IMR-90 (cell line): ENCODE measurements around the gene CLEC3B. TPM values are rescaled to one million over a fixed set of nuclear protein-coding genes. Genes with fewer than 3 reads are reported as not detected.

ENCODE experiments used
- ATAC-seq: fragments of 200-7000 bp; cut with Tn5 transposase; 2 replicates; pipeline ENCODE4 v1.9.1; 2020; ENCODE audit warnings: low read depth, mild to moderate bottlenecking, moderate library complexity
- BruUV-seq: library from RNA; stranded (reverse); fragments of 400-500 nt; replicated peaks from 2 replicates; lab custom pipeline; 2021; lab: Mats Ljungman, UMichigan
- CTCF ChIA-PET: fragments of 300-600 bp; formaldehyde crosslinking; extraction: SDS; loops from one replicate; lab custom pipeline; 2021; ENCODE audit warnings: antibody characterized with exemption; lab: Yijun Ruan, JAX
- POLR2A ChIA-PET: fragments of 300-600 bp; sonication (Branson Sonifier 250); formaldehyde crosslinking; loops from one replicate; lab custom pipeline; 2022; ENCODE audit warnings: antibody characterized with exemption; ENCODE audit not compliant: unreplicated experiment; lab: Charles Lee
- DNase-seq: peaks from one replicate; pipeline ENCODE4 v3.0.0; 2013
- H2AFZ ChIP-seq: replicated peaks from 2 replicates; pipeline ENCODE3; 2013; ENCODE audit warnings: low read length, mild to moderate bottlenecking; ENCODE audit not compliant: poor library complexity
- H2AK5ac ChIP-seq: 2 replicates; pipeline ENCODE4 v1.6.1; 2013; ENCODE audit warnings: low read depth, low read length, inconsistent platforms
- H2AK9ac ChIP-seq: replicated peaks from 2 replicates; pipeline ENCODE3; 2013; ENCODE audit warnings: mild to moderate bottlenecking, low read depth, low read length, moderate library complexity; ENCODE audit not compliant: poor library complexity
- H2BK120ac ChIP-seq: 2 replicates; pipeline ENCODE4 v1.6.1; 2013; ENCODE audit warnings: low read depth, low read length, inconsistent platforms
- H2BK15ac ChIP-seq: 3 replicates; pipeline ENCODE4 v1.6.1; 2013; ENCODE audit warnings: low read depth, low read length, inconsistent platforms
- H2BK20ac ChIP-seq: 2 replicates; pipeline ENCODE4 v1.6.1; 2013; ENCODE audit warnings: low read depth, mild to moderate bottlenecking, inconsistent platforms, low read length, moderate library complexity
- H2BK5ac ChIP-seq: 2 replicates; pipeline ENCODE4 v1.6.1; 2013; ENCODE audit warnings: mild to moderate bottlenecking, low read depth, low read length, inconsistent platforms; ENCODE audit not compliant: poor library complexity, severe bottlenecking
- H3K14ac ChIP-seq: replicated peaks from 2 replicates; pipeline ENCODE4 v1.6.1; 2013; ENCODE audit warnings: low read depth, low read length, inconsistent platforms
- H3K18ac ChIP-seq: 2 replicates; pipeline ENCODE4 v1.6.1; 2013; ENCODE audit warnings: low read depth, low read length, control low read depth
- H3K23ac ChIP-seq: 2 replicates; pipeline ENCODE4 v1.6.1; 2013; ENCODE audit warnings: low read depth, low read length, inconsistent platforms
- H3K27ac ChIP-seq: 2 replicates; pipeline ENCODE4 v1.5.1; 2013; ENCODE audit warnings: mild to moderate bottlenecking, control low read depth, low read length; ENCODE audit not compliant: insufficient read depth
- H3K27me3 ChIP-seq: 2 replicates; pipeline ENCODE4 v1.6.1; 2013; ENCODE audit warnings: low read length; ENCODE audit not compliant: control insufficient read depth, insufficient read depth
- H3K36me3 ChIP-seq: 2 replicates; pipeline ENCODE4 v1.6.1; 2013; ENCODE audit warnings: low read length, mixed read lengths; ENCODE audit not compliant: control insufficient read depth, insufficient read depth
- H3K4ac ChIP-seq: 2 replicates; pipeline ENCODE4 v1.6.1; 2013; ENCODE audit warnings: low read depth, low read length, inconsistent platforms
- H3K4me1 ChIP-seq: 2 replicates; pipeline ENCODE4 v1.6.1; 2013; ENCODE audit warnings: low read length, mixed read lengths; ENCODE audit not compliant: control insufficient read depth, insufficient read depth
- H3K4me2 ChIP-seq: 2 replicates; pipeline ENCODE4 v1.6.1; 2013; ENCODE audit warnings: low read depth, mild to moderate bottlenecking, control low read depth, low read length, moderate library complexity
- H3K4me3 ChIP-seq: 2 replicates; pipeline ENCODE4 v1.5.1; 2013; ENCODE audit warnings: low read depth, mild to moderate bottlenecking, control low read depth, low read length, moderate library complexity; ENCODE audit not compliant: insufficient read depth
- H3K56ac ChIP-seq: 2 replicates; pipeline ENCODE4 v1.6.1; 2013; ENCODE audit warnings: low read length, inconsistent platforms; ENCODE audit not compliant: insufficient read depth; ENCODE audit errors: extremely low read depth
- H3K79me1 ChIP-seq, 2 experiments: 2 replicates each; pipeline ENCODE4 v1.6.1; 2013; ENCODE audit warnings: low read length in 2 of 2, inconsistent platforms in 1 of 2, low read depth in 1 of 2
- H3K9ac ChIP-seq: 2 replicates; pipeline ENCODE4 v1.6.1; 2013; ENCODE audit warnings: low read depth, low read length, control low read depth
- H3K9me1 ChIP-seq: 2 replicates; pipeline ENCODE4 v1.6.1; 2013; ENCODE audit warnings: low read length, inconsistent platforms; ENCODE audit not compliant: insufficient read depth
- H3K9me3 ChIP-seq: 2 replicates; pipeline ENCODE4 v1.6.1; 2013; ENCODE audit warnings: low read length; ENCODE audit not compliant: control insufficient read depth, insufficient read depth
- H4K20me1 ChIP-seq: 2 replicates; pipeline ENCODE4 v1.6.1; 2013; ENCODE audit warnings: low read length, inconsistent platforms; ENCODE audit not compliant: insufficient read depth
- H4K5ac ChIP-seq: 2 replicates; pipeline ENCODE4 v1.6.1; 2013; ENCODE audit warnings: mild to moderate bottlenecking, low read depth, low read length, control low read depth
- H4K8ac ChIP-seq, 2 experiments: 2 replicates each; pipeline ENCODE4 v1.6.1; 2013; ENCODE audit warnings: low read depth in 2 of 2, low read length in 2 of 2, control low read depth in 1 of 2, inconsistent platforms in 1 of 2
- H4K91ac ChIP-seq: 2 replicates; pipeline ENCODE4 v1.6.1; 2013; ENCODE audit warnings: low read depth, low read length, inconsistent platforms; ENCODE audit not compliant: insufficient read depth
- BHLHE40 ChIP-seq: fragments of 150-350 bp; IDR thresholded peaks from 2 replicates; pipeline ENCODE4 v1.6.1; 2016; ENCODE audit warnings: mild to moderate bottlenecking, low read depth, low read length
- CEBPB ChIP-seq: IDR thresholded peaks from 2 replicates; pipeline ENCODE4 v1.6.1; 2012; ENCODE audit warnings: low read depth, low read length, improper control_type of control experiment
- CHD1 ChIP-seq: IDR thresholded peaks from 2 replicates; pipeline ENCODE4 v1.6.1; 2012; ENCODE audit warnings: low read depth, low read length, improper control_type of control experiment
- FOS ChIP-seq: fragments of 150-350 bp; IDR thresholded peaks from 2 replicates; pipeline ENCODE4 v1.6.1; 2016; ENCODE audit warnings: low read depth, low read length
- MAFK ChIP-seq: IDR thresholded peaks from 2 replicates; pipeline ENCODE4 v1.6.1; 2012; ENCODE audit warnings: low read depth, low read length, improper control_type of control experiment
- MAZ ChIP-seq: IDR thresholded peaks from 2 replicates; pipeline ENCODE4 v1.6.1; 2012; ENCODE audit warnings: low read depth, mild to moderate bottlenecking, low read length, improper control_type of control experiment, moderate library complexity, borderline replicate concordance
- MXI1 ChIP-seq: IDR thresholded peaks from 2 replicates; pipeline ENCODE4 v1.6.1; 2012; ENCODE audit warnings: low read depth, mild to moderate bottlenecking, low read length, moderate library complexity, borderline replicate concordance
- NFE2L2 ChIP-seq: fragments of 150-350 bp; IDR thresholded peaks from 2 replicates; pipeline ENCODE4 v1.6.1; 2016; ENCODE audit warnings: low read depth, mild to moderate bottlenecking, low read length
- POLR2A ChIP-seq: IDR thresholded peaks from 2 replicates; pipeline ENCODE4 v1.6.1; 2012; ENCODE audit warnings: mild to moderate bottlenecking, low read depth, low read length
- RAD21 ChIP-seq: IDR thresholded peaks from 2 replicates; pipeline ENCODE4 v1.6.1; 2012; ENCODE audit warnings: low read length, improper control_type of control experiment
- RCOR1 ChIP-seq: IDR thresholded peaks from 2 replicates; pipeline ENCODE4 v1.6.1; 2012; ENCODE audit warnings: mild to moderate bottlenecking, low read length, improper control_type of control experiment; ENCODE audit not compliant: insufficient replicate concordance
- RFX5 ChIP-seq: IDR thresholded peaks from 2 replicates; pipeline ENCODE4 v1.8.0; 2012; ENCODE audit warnings: low read depth, mild to moderate bottlenecking, low read length, moderate library complexity
- SMC3 ChIP-seq: fragments of 150-350 bp; IDR thresholded peaks from 2 replicates; pipeline ENCODE4 v1.6.1; 2016; ENCODE audit warnings: low read depth, mild to moderate bottlenecking, antibody characterized with exemption, low read length, moderate library complexity
- WGBS, 2 experiments: methylation state at CpG; one replicate each; pipeline versions ENCODE4 v1.1.5 to v1.1.7; 2013; ENCODE audit warnings: missing lambda C conversion rate in 2 of 2; ENCODE audit not compliant: insufficient read length in 1 of 2; ENCODE audit errors: extremely low coverage in 2 of 2; 5-methylcytosine and 5-hydroxymethylcytosine counted together
- dilution Hi-C: fragments of 300-500 bp; cut with HindIII; formaldehyde crosslinking; loops from one replicate; pipeline ENCODE4 v1.14.3; 2018; ENCODE audit warnings: low sequenced_read_pairs; ENCODE audit not compliant: unreplicated experiment
- in situ Hi-C: fragments of 300-500 bp; cut with MboI; formaldehyde crosslinking; loops from 3 replicates; pipeline ENCODE4 v1.14.3; 2019; ENCODE audit warnings: low sequenced_read_pairs, inconsistent platforms, mixed read lengths
- intact Hi-C: fragments of 100-400 bp; cut with micrococcal nuclease; formaldehyde crosslinking; loops from 2 replicates; pipeline ENCODE4 v1.10.0; 2022
- polyA plus RNA-seq, 3 experiments: library from polyadenylated mRNA; depleted of rRNA; stranded (reverse); fragments of >200 nt; gene quantifications; 2 replicates each; pipeline ENCODE4 v1.2.3, GENCODE V29; 2012; ENCODE audit warnings: low replicate concordance in 1 of 3
- total RNA-seq: library from RNA; depleted of rRNA; stranded (reverse); fragments of >200 nt; gene quantifications from 2 replicates; pipeline ENCODE4 v1.2.3, GENCODE V29; 2012
- TF ChIP-seq, protein P1 (sequence below): fragments of 150-350 bp; IDR thresholded peaks from 2 replicates; pipeline ENCODE4 v1.6.1; 2016; ENCODE audit warnings: low read depth, mild to moderate bottlenecking, low read length, moderate library complexity, borderline replicate concordance
- TF ChIP-seq, protein P2 (sequence below): fragments of 150-350 bp; IDR thresholded peaks from 2 replicates; pipeline ENCODE4 v1.6.1; 2017; ENCODE audit warnings: mild to moderate bottlenecking, antibody characterized with exemption, low read length, low read depth
- TF ChIP-seq, protein P3 (sequence below): conservative IDR thresholded peaks from 2 replicates; pipeline ENCODE4 v1.5.1; 2012; ENCODE audit warnings: mild to moderate bottlenecking, low read depth, low read length, improper control_type of control experiment

The CLEC3B gene
- total and polyA plus RNA-seq, 2 of the 4 experiments (the other 2 are of a cell fraction) = 3.6 to 13.2 TPM

DNA sequence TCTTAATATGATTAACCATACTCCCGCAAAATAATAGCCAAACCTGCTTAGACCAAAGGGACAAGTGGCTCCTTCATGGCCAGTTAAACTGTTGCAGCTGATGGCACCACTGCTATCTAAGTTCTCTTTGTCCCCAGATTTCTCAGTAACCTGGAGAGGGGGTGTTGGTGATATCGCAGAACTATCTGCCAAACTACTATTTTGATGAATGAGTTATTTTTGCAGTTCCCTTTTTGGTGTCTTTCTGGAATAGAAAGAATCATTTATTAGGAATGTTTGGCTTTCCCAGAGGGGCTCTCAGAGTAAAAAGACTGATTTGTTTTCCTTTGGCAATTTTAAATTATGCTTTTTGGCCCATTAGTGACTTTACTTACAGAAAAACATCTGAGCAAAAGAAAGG, 33.0 kb downstream of the CLEC3B start:
- ChIA-PET POLR2A (no interaction called here), CTCF (no interaction called here)
- Histone ChIP-seq H2AFZ (no peak overlapping the region), H3K56ac (no peak overlapping the region), H3K9me1 (peaks cover 33% of the 10 kb centered on the region), H3K14ac (peak overlapping the region; percentile 53; the same call in 1 of the 2 replicates), H3K27me3 (no peaks in the 10 kb centered on the region), H4K5ac (peak overlapping the region; percentile 72; the same call in 1 of the 2 replicates), H3K18ac (peak overlapping the region; percentile 50), H2AK5ac (peak overlapping the region; percentile 87), H2BK15ac (peak overlapping the region; percentile 96), H3K9me3 (no peaks in the 10 kb centered on the region), H3K4me2 (no peak overlapping the region), H2BK120ac (peak overlapping the region; percentile 94), H2BK20ac (peak overlapping the region; percentile 93), H2AK9ac (no peak overlapping the region), H4K20me1 (no peaks in the 10 kb centered on the region), H4K8ac (peak overlapping the region; percentile 86 to 93), H3K4me1 (peaks cover 41% of the 10 kb centered on the region), H3K4me3 (no peak overlapping the region), H3K36me3 (no peaks in the 10 kb centered on the region), H3K23ac (peak overlapping the region; percentile 61; the same call in 1 of the 2 replicates), H3K27ac (peak overlapping the region; percentile 52), H4K91ac (peak overlapping the region; percentile 83), H3K4ac (peak overlapping the region; percentile 86), H2BK5ac (peak overlapping the region; percentile 78), H3K79me1 (peaks cover 4 to 39% of the 10 kb centered on the region in 2 experiments), H3K9ac (no peak overlapping the region)
- ATAC-seq (no peak), DNase-seq (no peak)
- in situ Hi-C loops (loop anchor here (5.0 kb wide), 1 partner anchor 63 kb away; no protein-coding TSS in a partner anchor), dilution Hi-C loops (no loop called here), intact Hi-C loops (loop anchor here (5.0 kb wide), 2 partner anchors 63 to 448 kb away; no protein-coding TSS in a partner anchor)
- no peak for TF ChIP-seq BHLHE40
- TF ChIP-seq CEBPB = no peak
- no peak for TF ChIP-seq SMC3
- no peak for TF ChIP-seq RCOR1
- TF ChIP-seq, protein P1, sequence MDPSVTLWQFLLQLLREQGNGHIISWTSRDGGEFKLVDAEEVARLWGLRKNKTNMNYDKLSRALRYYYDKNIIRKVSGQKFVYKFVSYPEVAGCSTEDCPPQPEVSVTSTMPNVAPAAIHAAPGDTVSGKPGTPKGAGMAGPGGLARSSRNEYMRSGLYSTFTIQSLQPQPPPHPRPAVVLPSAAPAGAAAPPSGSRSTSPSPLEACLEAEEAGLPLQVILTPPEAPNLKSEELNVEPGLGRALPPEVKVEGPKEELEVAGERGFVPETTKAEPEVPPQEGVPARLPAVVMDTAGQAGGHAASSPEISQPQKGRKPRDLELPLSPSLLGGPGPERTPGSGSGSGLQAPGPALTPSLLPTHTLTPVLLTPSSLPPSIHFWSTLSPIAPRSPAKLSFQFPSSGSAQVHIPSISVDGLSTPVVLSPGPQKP = no peak
- TF ChIP-seq FOS = no peak
- TF ChIP-seq RFX5 = no peak
- no peak for TF ChIP-seq MXI1
- TF ChIP-seq, protein P2, sequence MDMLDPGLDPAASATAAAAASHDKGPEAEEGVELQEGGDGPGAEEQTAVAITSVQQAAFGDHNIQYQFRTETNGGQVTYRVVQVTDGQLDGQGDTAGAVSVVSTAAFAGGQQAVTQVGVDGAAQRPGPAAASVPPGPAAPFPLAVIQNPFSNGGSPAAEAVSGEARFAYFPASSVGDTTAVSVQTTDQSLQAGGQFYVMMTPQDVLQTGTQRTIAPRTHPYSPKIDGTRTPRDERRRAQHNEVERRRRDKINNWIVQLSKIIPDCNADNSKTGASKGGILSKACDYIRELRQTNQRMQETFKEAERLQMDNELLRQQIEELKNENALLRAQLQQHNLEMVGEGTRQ = no peak
- no peak for TF ChIP-seq MAFK
- no peak for TF ChIP-seq MAZ
- TF ChIP-seq NFE2L2 = no peak
- TF ChIP-seq, protein P3, sequence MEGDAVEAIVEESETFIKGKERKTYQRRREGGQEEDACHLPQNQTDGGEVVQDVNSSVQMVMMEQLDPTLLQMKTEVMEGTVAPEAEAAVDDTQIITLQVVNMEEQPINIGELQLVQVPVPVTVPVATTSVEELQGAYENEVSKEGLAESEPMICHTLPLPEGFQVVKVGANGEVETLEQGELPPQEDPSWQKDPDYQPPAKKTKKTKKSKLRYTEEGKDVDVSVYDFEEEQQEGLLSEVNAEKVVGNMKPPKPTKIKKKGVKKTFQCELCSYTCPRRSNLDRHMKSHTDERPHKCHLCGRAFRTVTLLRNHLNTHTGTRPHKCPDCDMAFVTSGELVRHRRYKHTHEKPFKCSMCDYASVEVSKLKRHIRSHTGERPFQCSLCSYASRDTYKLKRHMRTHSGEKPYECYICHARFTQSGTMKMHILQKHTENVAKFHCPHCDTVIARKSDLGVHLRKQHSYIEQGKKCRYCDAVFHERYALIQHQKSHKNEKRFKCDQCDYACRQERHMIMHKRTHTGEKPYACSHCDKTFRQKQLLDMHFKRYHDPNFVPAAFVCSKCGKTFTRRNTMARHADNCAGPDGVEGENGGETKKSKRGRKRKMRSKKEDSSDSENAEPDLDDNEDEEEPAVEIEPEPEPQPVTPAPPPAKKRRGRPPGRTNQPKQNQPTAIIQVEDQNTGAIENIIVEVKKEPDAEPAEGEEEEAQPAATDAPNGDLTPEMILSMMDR = no peak
- TF ChIP-seq CHD1 = no peak
- TF ChIP-seq RAD21 = no peak
- TF ChIP-seq POLR2A = no peak
- BruUV-seq = no TSS peak
- no CpG with 5 or more reads among the region's 2 CpGs for WGBS, 2 experiments
